Measurements from ENCODE around the gene KTN1.

GRCh38 chr14:55545779-55546178 lies 34.2 kb upstream of the KTN1 start:
- TF ChIP-seq EZH2 (IDR thresholded peaks at IDR 0.05) (no peak), POLR2AphosphoS5 (IDR thresholded peaks at IDR 0.05; ENCODE audit: borderline replicate concordance, low read depth, low read length) (no peak)
